Mucosa of stomach (tissue), 1 donor: Measurements from ENCODE around the gene BCAS2.

Experiments
- H3K27me3 ChIP-seq: one replicate; pipeline ENCODE4 v1.7.0; 2013; ENCODE audit warnings: mild to moderate bottlenecking, low read length; ENCODE audit not compliant: control insufficient read depth, insufficient read depth
- H3K36me3 ChIP-seq: one replicate; pipeline ENCODE4 v1.7.0; 2013; ENCODE audit warnings: low read length; ENCODE audit not compliant: control insufficient read depth, insufficient read depth
- H3K4me1 ChIP-seq: one replicate; pipeline ENCODE4 v1.7.0; 2013; ENCODE audit warnings: mild to moderate bottlenecking, low read length; ENCODE audit not compliant: control insufficient read depth, insufficient read depth
- H3K4me3 ChIP-seq: one replicate; pipeline ENCODE4 v1.7.0; 2013; ENCODE audit warnings: low read length
- H3K9ac ChIP-seq: one replicate; pipeline ENCODE4 v1.7.0; 2013; ENCODE audit warnings: mild to moderate bottlenecking, low read length, moderate library complexity
- H3K9me3 ChIP-seq: one replicate; pipeline ENCODE4 v1.7.0; 2013; ENCODE audit warnings: mild to moderate bottlenecking, low read length, moderate library complexity; ENCODE audit not compliant: control insufficient read depth
- donor health status: Pancreatic carcinoma.

The BCAS2 gene

GRCh38 chr1:114581335-114582287 lies at the start of gene BCAS2:
TSS of gene BCAS2 (minus strand) at chr1:114581615. CDS start at chr1:114581591, 24 bp downstream.
- Histone ChIP-seq H3K9ac (peak within 1 kb of the TSS; percentile 94), H3K4me1 (peaks cover 15% of the 10 kb centered on the region), H3K4me3 (peak within 1 kb of the TSS; percentile 87), H3K36me3 (peaks cover 4% of the 10 kb centered on the region), H3K27me3 (no peaks in the 10 kb centered on the region), H3K9me3 (no peaks in the 10 kb centered on the region)

- no peaks in the 10 kb centered on the region for H3K27me3 ChIP-seq
- no peaks in the 10 kb centered on the region for H3K9me3 ChIP-seq
- H3K4me1 ChIP-seq: no peaks in the 10 kb centered on the region
- no peak overlapping the region for H3K4me3 ChIP-seq
- H3K9ac ChIP-seq: no peak overlapping the region
- no peaks in the 10 kb centered on the region for H3K36me3 ChIP-seq
These were observed 45.7 kb upstream of the BCAS2 start for GRCh38 chr1:114627107-114627506.

- no peak overlapping the region for H3K4me3 ChIP-seq
- no peaks in the 10 kb centered on the region for H3K4me1 ChIP-seq
- no peaks in the 10 kb centered on the region for H3K36me3 ChIP-seq
- no peak overlapping the region for H3K9ac ChIP-seq
- no peaks in the 10 kb centered on the region for H3K27me3 ChIP-seq
- H3K9me3 ChIP-seq: no peaks in the 10 kb centered on the region
These were observed 41.9 kb upstream of the BCAS2 start for GRCh38 chr1:114623364-114623763.

GRCh38 chr1:114620419-114620818 lies 39.0 kb upstream of the BCAS2 start:
- no peaks in the 10 kb centered on the region for H3K27me3 ChIP-seq
- H3K9ac ChIP-seq: no peak overlapping the region
- H3K4me3 ChIP-seq: no peak overlapping the region
- H3K4me1 ChIP-seq: no peaks in the 10 kb centered on the region
- H3K9me3 ChIP-seq: no peaks in the 10 kb centered on the region
- H3K36me3 ChIP-seq: no peaks in the 10 kb centered on the region

- no peak overlapping the region for H3K4me3 ChIP-seq
- H3K4me1 ChIP-seq: no peaks in the 10 kb centered on the region
- H3K9me3 ChIP-seq: no peaks in the 10 kb centered on the region
- H3K27me3 ChIP-seq: no peaks in the 10 kb centered on the region
- no peaks in the 10 kb centered on the region for H3K36me3 ChIP-seq
- H3K9ac ChIP-seq: no peak overlapping the region
These were observed 37.2 kb upstream of the BCAS2 start for GRCh38 chr1:114618606-114619005.

- Histone ChIP-seq H3K36me3 (no peaks in the 10 kb centered on the region), H3K4me1 (no peaks in the 10 kb centered on the region), H3K9me3 (no peaks in the 10 kb centered on the region), H3K4me3 (no peak overlapping the region), H3K9ac (no peak overlapping the region), H3K27me3 (no peaks in the 10 kb centered on the region)
These were observed 29.3 kb upstream of the BCAS2 start for GRCh38 chr1:114610546-114611245.

GRCh38 chr1:114609826-114610225 lies 28.4 kb upstream of the BCAS2 start:
- H3K9ac ChIP-seq: no peak overlapping the region
- no peak overlapping the region for H3K4me3 ChIP-seq
- H3K36me3 ChIP-seq: no peaks in the 10 kb centered on the region
- no peaks in the 10 kb centered on the region for H3K4me1 ChIP-seq
- H3K9me3 ChIP-seq: no peaks in the 10 kb centered on the region
- no peaks in the 10 kb centered on the region for H3K27me3 ChIP-seq

GRCh38 chr1:114609026-114609425 lies 27.6 kb upstream of the BCAS2 start:
- Histone ChIP-seq H3K4me3 (no peak overlapping the region), H3K9ac (no peak overlapping the region), H3K27me3 (no peaks in the 10 kb centered on the region), H3K4me1 (no peaks in the 10 kb centered on the region), H3K36me3 (no peaks in the 10 kb centered on the region), H3K9me3 (no peaks in the 10 kb centered on the region)

- Histone ChIP-seq H3K27me3 (no peaks in the 10 kb centered on the region), H3K4me1 (no peaks in the 10 kb centered on the region), H3K9me3 (no peaks in the 10 kb centered on the region), H3K9ac (no peak overlapping the region), H3K36me3 (no peaks in the 10 kb centered on the region), H3K4me3 (no peak overlapping the region)
These were observed 25.8 kb upstream of the BCAS2 start for GRCh38 chr1:114607223-114607622.

- Histone ChIP-seq H3K27me3 (no peaks in the 10 kb centered on the region), H3K36me3 (no peaks in the 10 kb centered on the region), H3K9ac (no peak overlapping the region), H3K9me3 (no peaks in the 10 kb centered on the region), H3K4me3 (no peak overlapping the region), H3K4me1 (no peaks in the 10 kb centered on the region)
These were observed 16.5 kb upstream of the BCAS2 start for GRCh38 chr1:114597949-114598348.

GRCh38 chr1:114595602-114596001 lies 14.2 kb upstream of the BCAS2 start:
- Histone ChIP-seq H3K36me3 (no peaks in the 10 kb centered on the region), H3K27me3 (no peaks in the 10 kb centered on the region), H3K4me1 (no peaks in the 10 kb centered on the region), H3K9me3 (no peaks in the 10 kb centered on the region), H3K4me3 (no peak overlapping the region), H3K9ac (no peak overlapping the region)

- Histone ChIP-seq H3K9ac (no peak overlapping the region), H3K27me3 (no peaks in the 10 kb centered on the region), H3K9me3 (no peaks in the 10 kb centered on the region), H3K36me3 (no peaks in the 10 kb centered on the region), H3K4me1 (no peaks in the 10 kb centered on the region), H3K4me3 (no peak overlapping the region)
These were observed 12.6 kb upstream of the BCAS2 start for GRCh38 chr1:114594046-114594445.
